RPMI8226 (cell line): ENCODE data around the gene HEATR9.

ENCODE experiments used
- DNase-seq: peaks from one replicate; pipeline ENCODE4 v3.0.0-alpha.2; 2015

Gene HEATR9

GRCh38 chr17:35807371-35808144 lies 61.1 kb downstream of the HEATR9 start:
- DNase-seq, result no peak
